Heart left ventricle (tissue), 16 donors: ENCODE data around the gene ERCC3. TPM values are rescaled to one million over a fixed set of nuclear protein-coding genes. Genes with fewer than 3 reads are reported as not detected.

Source experiments
- ATAC-seq, 4 donors: fragments of 200-7000 bp; cut with Tn5 transposase; one replicate each; pipeline ENCODE4 v1.9.1; 2020 to 2022; ENCODE audit warnings: moderate library complexity in 4 of 4, mild to moderate bottlenecking in 3 of 4, moderate number of reproducible peaks in 1 of 4
- DNase-seq, 5 donors: peaks; one replicate each; pipeline ENCODE4 v3.0.0-alpha.2; 2020
- H3K27ac ChIP-seq, 12 donors: fragments of 200-600 bp; sonication (generic) in 4 of 12; one replicate each; pipeline versions ENCODE4 v1.5.0 to v1.8.0; 2016 to 2022; ENCODE audit warnings: mild to moderate bottlenecking in 2 of 12
- H3K27me3 ChIP-seq, 9 donors: fragments of 200-600 bp; sonication (generic) in 2 of 9; one replicate each; pipeline versions ENCODE4 v1.5.1 to v1.8.0; 2016 to 2022; ENCODE audit warnings: mild to moderate bottlenecking in 3 of 9
- H3K36me3 ChIP-seq, 9 donors: fragments of 200-600 bp; sonication (generic) in 2 of 9; one replicate each; pipeline versions ENCODE4 v1.5.0 to v1.8.0; 2018 to 2022; ENCODE audit warnings: mild to moderate bottlenecking in 2 of 9
- H3K4me1 ChIP-seq, 12 donors: fragments of 200-600 bp; sonication (generic) in 4 of 12; one replicate each; pipeline versions ENCODE4 v1.5.0 to v1.8.0; 2016 to 2022; ENCODE audit warnings: mild to moderate bottlenecking in 3 of 12
- H3K4me3 ChIP-seq, 12 donors: fragments of 200-600 bp; sonication (generic) in 4 of 12; one replicate each; pipeline versions ENCODE4 v1.5.0 to v1.8.0; 2017 to 2022; ENCODE audit warnings: mild to moderate bottlenecking in 9 of 12, moderate library complexity in 4 of 12
- H3K9me3 ChIP-seq, 12 donors: fragments of 200-600 bp; sonication (generic) in 4 of 12; one replicate each; pipeline versions ENCODE4 v1.5.0 to v1.8.0; 2016 to 2022; ENCODE audit warnings: mild to moderate bottlenecking in 1 of 12
- CTCF ChIP-seq, 12 donors: fragments of 200-600 bp; sonication (generic) in 4 of 12; IDR thresholded peaks; one replicate each; pipeline versions ENCODE4 v1.5.0 to v1.8.0; 2018 to 2022; ENCODE audit warnings: antibody characterized with exemption in 12 of 12, mild to moderate bottlenecking in 5 of 12
- POLR2A ChIP-seq, 2 donors: fragments of 450-650 bp; IDR thresholded peaks; one replicate each; pipeline ENCODE4 v1.6.1; 2017; ENCODE audit warnings: antibody characterized with exemption in 2 of 2, mild to moderate bottlenecking in 2 of 2, moderate library complexity in 2 of 2
- WGBS, 4 donors: extraction: QIAGEN DNeasy Blood & Tissue Kit in 2 of 4; methylation state at CpG; one replicate each; pipeline versions ENCODE4 v1.1.5 to v1.1.7; 2013 to 2018; 5-methylcytosine and 5-hydroxymethylcytosine counted together
- intact Hi-C, 10 donors: fragments of 100-400 bp; cut with DNase I; formaldehyde crosslinking; loops; one replicate each; pipeline versions ENCODE4 v1.11.1 to v1.14.2; 2022
- polyA plus RNA-seq, 2 donors: library from polyadenylated mRNA; stranded (reverse); fragments of 200-250 nt; gene quantifications; one replicate each; pipeline ENCODE4 v1.2.3, GENCODE V29; 2013
- total RNA-seq, 9 donors: library from RNA; depleted of rRNA in 2 of 9; stranded (reverse); fragments of >200 nt in 2 of 9; fragmentation: NEBNext Ultra II Directional in 3 of 9; extraction: Animal tissue kit (Norgen Biotek cat#: 25700) in 3 of 9; gene quantifications; one replicate each; pipeline versions ENCODE4 v1.1.0 to v1.2.4, GENCODE V29; 2016 to 2023
- donor health status: ischemic (EF 13 %, LVEDD 7.1; RV severe dilation, severe dysfunction).
- donor health status: healthy with polysubstance abuse.
- donor health status: DM: no; HTN: yes; CAD: no.
- donor health status: DM: no; HTN: no; CAD: no.
- donor health status: ischemic (EF 25% LVEDD 6.9; RV normal size, moderate dysfunction).
- donor health status: ischemic (EF 25% LVEDD 5.7; RV mildly dilated, moderate dysfunction).
- donor health status: healthy.
- donor health status: DM: yes; HTN: yes; CAD: no.
- donor health status: ischemic (EF 35%, LVEDD 5.7; RV mildly dilated, moderate dysfunction).
- donor health status: nonischemic (EF 11% LVEDD 7.7; RV severe dilation, severe dysfunction).
- donor health status: DM: yes; HTN: yes; CAD: no.
- donor health status: PGD.
- donor health status: ischemic (EF 29% LVEDD 5.4; RV normal size, mild dysfunction).
- donor health status: nonischemic (EF 23%, LVEDD 6.1; RV moderate dilation, normal function).

ERCC3 gene
- total and polyA plus RNA-seq, 11 donors, result 12.6 to 33.1 (median 23.1) TPM

- intact Hi-C loops, result no loop called here
- H3K9me3 ChIP-seq, result peaks cover 0 to 14% (median 0%) of the 10 kb centered on the region in 12 donors
- H3K27me3 ChIP-seq, result no peaks in the 10 kb centered on the region
- no peak for ATAC-seq
- no peak for DNase-seq
- no peak overlapping the region for H3K27ac ChIP-seq
- no peaks in the 10 kb centered on the region for H3K4me1 ChIP-seq
- H3K4me3 ChIP-seq, result no peak overlapping the region
- H3K36me3 ChIP-seq, result no peaks in the 10 kb centered on the region
- TF ChIP-seq POLR2A (IDR thresholded peaks at IDR 0.05), result no peak
- no peak for TF ChIP-seq CTCF (IDR thresholded peaks at IDR 0.05)
- WGBS, 4 donors, result 83 to 89% (median 87%) methylated on average over 6 of the region's 6 CpGs
These were observed 58.8 kb downstream of the ERCC3 start for GRCh38 chr2:127235082-127235702.

GRCh38 chr2:127233710-127234109, 60.2 kb downstream of the ERCC3 start:
- no peak overlapping the region for H3K4me3 ChIP-seq
- H3K36me3 ChIP-seq, result no peaks in the 10 kb centered on the region
- H3K9me3 ChIP-seq, result peaks cover 0 to 14% (median 0%) of the 10 kb centered on the region in 12 donors
- intact Hi-C loops, result no loop called here
- WGBS, 4 donors, result 93 to 98% (median 96%) methylated on average over 8 of the region's 8 CpGs
- ATAC-seq (no peak), DNase-seq (no peak)
- no peak overlapping the region for H3K27ac ChIP-seq
- no peaks in the 10 kb centered on the region for H3K4me1 ChIP-seq
- peaks cover 0 to 3% (median 0%) of the 10 kb centered on the region in 9 donors for H3K27me3 ChIP-seq
- no peak for TF ChIP-seq CTCF (IDR thresholded peaks at IDR 0.05)

- Histone ChIP-seq H3K27me3 (peaks cover 0 to 23% (median 0%) of the 10 kb centered on the region in 9 donors), H3K9me3 (peaks cover 0 to 12% (median 0%) of the 10 kb centered on the region in 12 donors), H3K4me1 (no peaks in the 10 kb centered on the region), H3K27ac (no peak overlapping the region), H3K36me3 (no peaks in the 10 kb centered on the region), H3K4me3 (no peak overlapping the region)
- intact Hi-C loops, result no loop called here
- TF ChIP-seq CTCF (IDR thresholded peaks at IDR 0.05), result no peak
- TF ChIP-seq POLR2A (IDR thresholded peaks at IDR 0.05), result no peak
- no peak for DNase-seq
- ATAC-seq, result no peak
- WGBS, 4 donors, result 85 to 93% (median 90%) methylated on average over 6 of the region's 6 CpGs
These were observed 62.6 kb downstream of the ERCC3 start for GRCh38 chr2:127231130-127231865.

GRCh38 chr2:127229555-127229954, 64.4 kb downstream of the ERCC3 start:
- no peaks in the 10 kb centered on the region for H3K36me3 ChIP-seq
- H3K4me1 ChIP-seq, result no peaks in the 10 kb centered on the region
- H3K27me3 ChIP-seq, result peaks cover 0 to 40% (median 2%) of the 10 kb centered on the region in 9 donors
- H3K4me3 ChIP-seq, result no peak overlapping the region
- DNase-seq (no peak), ATAC-seq (no peak)
- no peak for TF ChIP-seq CTCF (IDR thresholded peaks at IDR 0.05)
- no peak for TF ChIP-seq POLR2A (IDR thresholded peaks at IDR 0.05)
- intact Hi-C loops, result no loop called here
- 92 to 95% (median 95%) methylated on average over 4 of the region's 4 CpGs for WGBS, 4 donors
- peaks cover 0 to 12% (median 0%) of the 10 kb centered on the region in 12 donors for H3K9me3 ChIP-seq
- H3K27ac ChIP-seq, result no peak overlapping the region
